Breast epithelium (tissue), 3 donors: ENCODE results near the gene PRR11.

ENCODE experiments used
- POLR2A ChIP-seq: fragments of 450-650 bp; IDR thresholded peaks from one replicate; pipeline ENCODE4 v1.6.1; 2016; ENCODE audit warnings: antibody characterized with exemption, mild to moderate bottlenecking, moderate library complexity
- TF ChIP-seq, protein P1 (sequence below), 3 donors: fragments of 450-650 bp; IDR thresholded peaks; one replicate each; pipeline ENCODE4 v1.5.1; 2016 to 2017; ENCODE audit warnings: antibody characterized with exemption in 3 of 3, mild to moderate bottlenecking in 3 of 3, moderate library complexity in 3 of 3

DNA sequence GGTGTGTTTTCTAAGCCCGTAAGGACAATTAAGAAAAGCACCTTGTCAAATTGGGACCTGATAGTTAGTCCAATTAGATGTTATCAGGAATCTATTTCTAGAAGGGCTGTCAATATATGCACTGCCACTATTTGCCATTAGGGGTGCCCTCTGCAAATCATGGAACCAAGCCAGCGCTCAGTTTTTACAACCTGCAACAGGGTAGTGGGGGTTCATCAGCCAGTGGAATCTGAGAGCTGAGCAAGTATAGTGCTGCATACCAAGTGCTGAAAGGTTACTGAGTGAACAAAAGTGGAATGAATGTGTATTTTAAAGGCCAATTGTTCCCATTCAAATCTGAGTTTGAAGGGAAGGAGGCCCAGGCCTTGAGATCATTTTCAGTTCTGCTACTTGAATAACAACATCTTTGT is 10.4 kb downstream of the PRR11 start:
- TF ChIP-seq, protein P1, sequence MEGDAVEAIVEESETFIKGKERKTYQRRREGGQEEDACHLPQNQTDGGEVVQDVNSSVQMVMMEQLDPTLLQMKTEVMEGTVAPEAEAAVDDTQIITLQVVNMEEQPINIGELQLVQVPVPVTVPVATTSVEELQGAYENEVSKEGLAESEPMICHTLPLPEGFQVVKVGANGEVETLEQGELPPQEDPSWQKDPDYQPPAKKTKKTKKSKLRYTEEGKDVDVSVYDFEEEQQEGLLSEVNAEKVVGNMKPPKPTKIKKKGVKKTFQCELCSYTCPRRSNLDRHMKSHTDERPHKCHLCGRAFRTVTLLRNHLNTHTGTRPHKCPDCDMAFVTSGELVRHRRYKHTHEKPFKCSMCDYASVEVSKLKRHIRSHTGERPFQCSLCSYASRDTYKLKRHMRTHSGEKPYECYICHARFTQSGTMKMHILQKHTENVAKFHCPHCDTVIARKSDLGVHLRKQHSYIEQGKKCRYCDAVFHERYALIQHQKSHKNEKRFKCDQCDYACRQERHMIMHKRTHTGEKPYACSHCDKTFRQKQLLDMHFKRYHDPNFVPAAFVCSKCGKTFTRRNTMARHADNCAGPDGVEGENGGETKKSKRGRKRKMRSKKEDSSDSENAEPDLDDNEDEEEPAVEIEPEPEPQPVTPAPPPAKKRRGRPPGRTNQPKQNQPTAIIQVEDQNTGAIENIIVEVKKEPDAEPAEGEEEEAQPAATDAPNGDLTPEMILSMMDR (IDR thresholded peaks at IDR 0.05), result peak in 2 of 3 donors; percentile 35 to 45
- TF ChIP-seq POLR2A, result no peak
